IPS-11a (cell line): ENCODE measurements around the gene NT5C1A.

Source experiments
- H3K4me3 ChIP-seq: one replicate; pipeline ENCODE4 v1.5.1; 2013; ENCODE audit warnings: low read depth, low read length, control low read depth

The NT5C1A gene

GRCh38 chr1:39663559-39663958 lies 8.3 kb downstream of the NT5C1A start:
- no peak overlapping the region for H3K4me3 ChIP-seq

GRCh38 chr1:39662861-39663260 lies 9.0 kb downstream of the NT5C1A start:
- no peak overlapping the region for H3K4me3 ChIP-seq

- no peak overlapping the region for H3K4me3 ChIP-seq
Measured at GRCh38 chr1:39659538-39659937, 12.4 kb downstream of the NT5C1A start.

- no peak overlapping the region for H3K4me3 ChIP-seq
Measured at GRCh38 chr1:39659110-39659509, 12.8 kb downstream of the NT5C1A start.

- H3K4me3 ChIP-seq, result no peak overlapping the region
Measured at GRCh38 chr1:39657923-39658485, 13.9 kb downstream of the NT5C1A start.

GRCh38 chr1:39657402-39657801 lies 14.5 kb downstream of the NT5C1A start:
- H3K4me3 ChIP-seq, result no peak overlapping the region

GRCh38 chr1:39656391-39656790 lies 15.5 kb downstream of the NT5C1A start:
- H3K4me3 ChIP-seq, result no peak overlapping the region

GRCh38 chr1:39655578-39656268 lies 16.2 kb downstream of the NT5C1A start:
- no peak overlapping the region for H3K4me3 ChIP-seq

GRCh38 chr1:39654291-39654690 lies 17.6 kb downstream of the NT5C1A start:
- no peak overlapping the region for H3K4me3 ChIP-seq

GRCh38 chr1:39653546-39654031 lies 18.3 kb downstream of the NT5C1A start:
- no peak overlapping the region for H3K4me3 ChIP-seq

- H3K4me3 ChIP-seq, result no peak overlapping the region
Measured at GRCh38 chr1:39652554-39652953, 19.4 kb downstream of the NT5C1A start.

GRCh38 chr1:39652105-39652504 lies 19.8 kb downstream of the NT5C1A start:
- H3K4me3 ChIP-seq, result no peak overlapping the region

- no peak overlapping the region for H3K4me3 ChIP-seq
Measured at GRCh38 chr1:39650431-39650830, 21.5 kb downstream of the NT5C1A start.

GRCh38 chr1:39649636-39650185 lies 22.2 kb downstream of the NT5C1A start:
- no peak overlapping the region for H3K4me3 ChIP-seq

- H3K4me3 ChIP-seq, result no peak overlapping the region
Measured at GRCh38 chr1:39648496-39648895, 23.4 kb downstream of the NT5C1A start.

GRCh38 chr1:39647247-39647646 lies 24.7 kb downstream of the NT5C1A start:
- H3K4me3 ChIP-seq, result no peak overlapping the region

- H3K4me3 ChIP-seq, result no peak overlapping the region
Measured at GRCh38 chr1:39646232-39647081, 25.4 kb downstream of the NT5C1A start.

- H3K4me3 ChIP-seq, result no peak overlapping the region
Measured at GRCh38 chr1:39645411-39646043, 26.4 kb downstream of the NT5C1A start.

- H3K4me3 ChIP-seq, result no peak overlapping the region
Measured at GRCh38 chr1:39643705-39644104, 28.2 kb downstream of the NT5C1A start.

- no peak overlapping the region for H3K4me3 ChIP-seq
Measured at GRCh38 chr1:39642796-39643195, 29.1 kb downstream of the NT5C1A start.

GRCh38 chr1:39640861-39641260 lies 31.0 kb downstream of the NT5C1A start:
- H3K4me3 ChIP-seq, result no peak overlapping the region
